Measurements from ENCODE around the gene COG5.

Gene COG5

GRCh38 chr7:107580716-107581383, 17.1 kb upstream of the COG5 start:
- Histone ChIP-seq H2AFZ (ENCODE audit: low read length, unreplicated experiment) (peak overlapping the region; percentile 93), H3K4me1 (ENCODE audit: control insufficient read depth, insufficient read depth, low read length, unreplicated experiment) (peaks cover 14% of the 10 kb centered on the region), H3K36me3 (ENCODE audit: insufficient read depth, low read length) (peaks cover 15% of the 10 kb centered on the region), H3K4me3 (ENCODE audit: low read depth, low read length) (peak overlapping the region; percentile 99), H3K27ac (ENCODE audit: low read depth, low read length) (peak overlapping the region; percentile 63), H3K79me2 (ENCODE audit: control insufficient read depth, insufficient read depth, low read length, unreplicated experiment) (peaks cover 36% of the 10 kb centered on the region), H3K27me3 (ENCODE audit: insufficient read depth, low read length) (no peaks in the 10 kb centered on the region)

GRCh38 chr7:107579885-107580715, 16.4 kb upstream of the COG5 start, which contains the start of gene BCAP29:
BCAP29 (plus strand) TSS chr7:107580246; CDS start chr7:107580773, 527 bp downstream.
- peaks cover 11% of the 10 kb centered on the region for H3K36me3 ChIP-seq (ENCODE audit: insufficient read depth, low read length)

GRCh38 chr7:107579554-107579884, 15.8 kb upstream of the COG5 start:
- no peaks in the 10 kb centered on the region for H3K27me3 ChIP-seq (ENCODE audit: insufficient read depth, low read length)
- peak overlapping the region; percentile 63 for H3K27ac ChIP-seq (ENCODE audit: low read depth, low read length)
- peaks cover 14% of the 10 kb centered on the region for H3K4me1 ChIP-seq (ENCODE audit: control insufficient read depth, insufficient read depth, low read length, unreplicated experiment)
- H3K4me3 ChIP-seq (ENCODE audit: low read depth, low read length) = peak overlapping the region; percentile 99
- H3K79me2 ChIP-seq (ENCODE audit: control insufficient read depth, insufficient read depth, low read length, unreplicated experiment) = peaks cover 33% of the 10 kb centered on the region
- H3K36me3 ChIP-seq (ENCODE audit: insufficient read depth, low read length) = peaks cover 5% of the 10 kb centered on the region; the same call in 1 of the 2 replicates
- peak overlapping the region; percentile 93 for H2AFZ ChIP-seq (ENCODE audit: low read length, unreplicated experiment)

More at GRCh38 chr7:107579885-107580715, 16.4 kb upstream of the COG5 start, which contains the start of gene BCAP29:
- peak within 1 kb of the TSS; percentile 99 for H3K4me3 ChIP-seq (ENCODE audit: low read depth, low read length)
- H3K27me3 ChIP-seq (ENCODE audit: insufficient read depth, low read length) = no peaks in the 10 kb centered on the region
- H3K79me2 ChIP-seq (ENCODE audit: control insufficient read depth, insufficient read depth, low read length, unreplicated experiment) = peaks cover 33% of the 10 kb centered on the region
- peak within 1 kb of the TSS; percentile 63 for H3K27ac ChIP-seq (ENCODE audit: low read depth, low read length)
- H3K4me1 ChIP-seq (ENCODE audit: control insufficient read depth, insufficient read depth, low read length, unreplicated experiment) = peaks cover 14% of the 10 kb centered on the region
- H2AFZ ChIP-seq (ENCODE audit: low read length, unreplicated experiment) = peak within 1 kb of the TSS; percentile 93

- Histone ChIP-seq H3K4me3 (ENCODE audit: low read depth, low read length) (no peak overlapping the region), H3K27ac (ENCODE audit: low read depth, low read length) (no peak overlapping the region), H3K27me3 (ENCODE audit: insufficient read depth, low read length) (no peaks in the 10 kb centered on the region), H3K79me2 (ENCODE audit: control insufficient read depth, insufficient read depth, low read length, unreplicated experiment) (no peaks in the 10 kb centered on the region), H3K4me1 (ENCODE audit: control insufficient read depth, insufficient read depth, low read length, unreplicated experiment) (no peaks in the 10 kb centered on the region), H2AFZ (ENCODE audit: low read length, unreplicated experiment) (no peak overlapping the region), H3K36me3 (ENCODE audit: insufficient read depth, low read length) (peaks cover 3% of the 10 kb centered on the region)
Measured at GRCh38 chr7:107573537-107573936, 9.8 kb upstream of the COG5 start.

GRCh38 chr7:107570298-107570697, 6.6 kb upstream of the COG5 start:
- Histone ChIP-seq H3K27ac (ENCODE audit: low read depth, low read length) (no peak overlapping the region), H3K27me3 (ENCODE audit: insufficient read depth, low read length) (no peaks in the 10 kb centered on the region), H2AFZ (ENCODE audit: low read length, unreplicated experiment) (no peak overlapping the region), H3K36me3 (ENCODE audit: insufficient read depth, low read length) (peaks cover 3% of the 10 kb centered on the region), H3K4me3 (ENCODE audit: low read depth, low read length) (no peak overlapping the region), H3K79me2 (ENCODE audit: control insufficient read depth, insufficient read depth, low read length, unreplicated experiment) (peaks cover 9% of the 10 kb centered on the region), H3K4me1 (ENCODE audit: control insufficient read depth, insufficient read depth, low read length, unreplicated experiment) (peaks cover 7% of the 10 kb centered on the region)

- Histone ChIP-seq H2AFZ (ENCODE audit: low read length, unreplicated experiment) (peak overlapping the region; percentile 98), H3K27ac (ENCODE audit: low read depth, low read length) (peak overlapping the region; percentile 85), H3K4me3 (ENCODE audit: low read depth, low read length) (peak overlapping the region; percentile 95), H3K4me1 (ENCODE audit: control insufficient read depth, insufficient read depth, low read length, unreplicated experiment) (peaks cover 30% of the 10 kb centered on the region), H3K27me3 (ENCODE audit: insufficient read depth, low read length) (no peaks in the 10 kb centered on the region), H3K79me2 (ENCODE audit: control insufficient read depth, insufficient read depth, low read length, unreplicated experiment) (peaks cover 44% of the 10 kb centered on the region), H3K36me3 (ENCODE audit: insufficient read depth, low read length) (no peaks in the 10 kb centered on the region; the same call in 1 of the 2 replicates)
Measured at GRCh38 chr7:107564553-107565298, 1.0 kb upstream of the COG5 start.

GRCh38 chr7:107563081-107563774, 492 bp downstream of the COG5 start:
- peak overlapping the region; percentile 95 for H3K4me3 ChIP-seq (ENCODE audit: low read depth, low read length)
- H3K27me3 ChIP-seq (ENCODE audit: insufficient read depth, low read length) = no peaks in the 10 kb centered on the region
- H2AFZ ChIP-seq (ENCODE audit: low read length, unreplicated experiment) = peak overlapping the region; percentile 98
- peaks cover 38% of the 10 kb centered on the region for H3K4me1 ChIP-seq (ENCODE audit: control insufficient read depth, insufficient read depth, low read length, unreplicated experiment)
- no peaks in the 10 kb centered on the region; the same call in 1 of the 2 replicates for H3K36me3 ChIP-seq (ENCODE audit: insufficient read depth, low read length)
- H3K79me2 ChIP-seq (ENCODE audit: control insufficient read depth, insufficient read depth, low read length, unreplicated experiment) = peaks cover 51% of the 10 kb centered on the region
- H3K27ac ChIP-seq (ENCODE audit: low read depth, low read length) = no peak overlapping the region

GRCh38 chr7:107560898-107561516, 2.7 kb downstream of the COG5 start:
- Histone ChIP-seq H3K27me3 (ENCODE audit: insufficient read depth, low read length) (no peaks in the 10 kb centered on the region), H3K36me3 (ENCODE audit: insufficient read depth, low read length) (no peaks in the 10 kb centered on the region), H3K27ac (ENCODE audit: low read depth, low read length) (no peak overlapping the region), H3K4me3 (ENCODE audit: low read depth, low read length) (peak overlapping the region; percentile 8), H3K79me2 (ENCODE audit: control insufficient read depth, insufficient read depth, low read length, unreplicated experiment) (peaks cover 52% of the 10 kb centered on the region), H2AFZ (ENCODE audit: low read length, unreplicated experiment) (no peak overlapping the region), H3K4me1 (ENCODE audit: control insufficient read depth, insufficient read depth, low read length, unreplicated experiment) (peaks cover 37% of the 10 kb centered on the region)

GRCh38 chr7:107559864-107560263, 3.9 kb downstream of the COG5 start:
- no peak overlapping the region for H2AFZ ChIP-seq (ENCODE audit: low read length, unreplicated experiment)
- peaks cover 44% of the 10 kb centered on the region for H3K79me2 ChIP-seq (ENCODE audit: control insufficient read depth, insufficient read depth, low read length, unreplicated experiment)
- H3K27ac ChIP-seq (ENCODE audit: low read depth, low read length) = peak overlapping the region; percentile 38
- H3K27me3 ChIP-seq (ENCODE audit: insufficient read depth, low read length) = no peaks in the 10 kb centered on the region
- peak overlapping the region; percentile 8; the same call in 1 of the 2 replicates for H3K4me3 ChIP-seq (ENCODE audit: low read depth, low read length)
- no peaks in the 10 kb centered on the region for H3K36me3 ChIP-seq (ENCODE audit: insufficient read depth, low read length)
- H3K4me1 ChIP-seq (ENCODE audit: control insufficient read depth, insufficient read depth, low read length, unreplicated experiment) = peaks cover 27% of the 10 kb centered on the region

Data from ACC112 (cell line).